ENCODE results near the gene ALDH1A2.

GRCh38 chr15:57943171-57943570 is 122.3 kb downstream of the ALDH1A2 start:
- TF ChIP-seq CTCF (conservative IDR thresholded peaks at IDR 0.05; ENCODE audit: low read depth, low read length) (no peak), EZH2 (IDR thresholded peaks at IDR 0.05; ENCODE audit: borderline replicate concordance, low read depth, low read length, poor library complexity, severe bottlenecking) (no peak)
